GM12875 (cell line): ENCODE data around the gene EVA1A.

Experiments
- H3K4me3 ChIP-seq: one replicate; pipeline ENCODE4 v1.5.1; 2011; ENCODE audit warnings: low read depth, low read length, control low read depth
- CTCF ChIP-seq: IDR thresholded peaks from 2 replicates; pipeline ENCODE4 v1.5.1; 2011; ENCODE audit warnings: low read depth, mild to moderate bottlenecking, control low read depth, inconsistent platforms, low read length, moderate library complexity, borderline replicate concordance; ENCODE audit not compliant: insufficient read depth

EVA1A gene

GRCh38 chr2:75570024-75570947, 9.5 kb upstream of the EVA1A start:
- H3K4me3 ChIP-seq = no peak overlapping the region
- no peak for TF ChIP-seq CTCF

DNA sequence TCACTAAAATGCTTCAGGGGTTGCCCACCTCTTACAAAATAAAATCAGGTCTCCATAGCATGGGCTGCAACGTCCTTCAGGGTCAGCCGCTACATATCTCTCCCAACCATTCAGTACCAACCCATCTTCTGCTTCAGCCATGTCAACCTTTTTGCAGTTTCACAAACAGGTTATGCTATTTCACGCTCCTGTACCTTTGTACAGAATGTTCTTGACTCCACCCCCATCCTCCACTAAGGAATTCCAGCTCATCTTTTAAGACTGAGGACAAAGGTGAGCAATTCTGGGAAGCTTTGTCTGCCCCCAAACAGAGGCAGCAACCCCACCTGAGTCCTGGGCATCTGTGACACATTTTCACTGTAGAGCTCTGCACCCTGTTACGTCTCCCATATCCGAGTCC, 8.8 kb upstream of the EVA1A start:
- no peak for TF ChIP-seq CTCF
- no peak overlapping the region for H3K4me3 ChIP-seq

- TF ChIP-seq CTCF = no peak
- no peak overlapping the region for H3K4me3 ChIP-seq
These were observed 7.4 kb upstream of the EVA1A start for GRCh38 chr2:75568174-75568573.

DNA sequence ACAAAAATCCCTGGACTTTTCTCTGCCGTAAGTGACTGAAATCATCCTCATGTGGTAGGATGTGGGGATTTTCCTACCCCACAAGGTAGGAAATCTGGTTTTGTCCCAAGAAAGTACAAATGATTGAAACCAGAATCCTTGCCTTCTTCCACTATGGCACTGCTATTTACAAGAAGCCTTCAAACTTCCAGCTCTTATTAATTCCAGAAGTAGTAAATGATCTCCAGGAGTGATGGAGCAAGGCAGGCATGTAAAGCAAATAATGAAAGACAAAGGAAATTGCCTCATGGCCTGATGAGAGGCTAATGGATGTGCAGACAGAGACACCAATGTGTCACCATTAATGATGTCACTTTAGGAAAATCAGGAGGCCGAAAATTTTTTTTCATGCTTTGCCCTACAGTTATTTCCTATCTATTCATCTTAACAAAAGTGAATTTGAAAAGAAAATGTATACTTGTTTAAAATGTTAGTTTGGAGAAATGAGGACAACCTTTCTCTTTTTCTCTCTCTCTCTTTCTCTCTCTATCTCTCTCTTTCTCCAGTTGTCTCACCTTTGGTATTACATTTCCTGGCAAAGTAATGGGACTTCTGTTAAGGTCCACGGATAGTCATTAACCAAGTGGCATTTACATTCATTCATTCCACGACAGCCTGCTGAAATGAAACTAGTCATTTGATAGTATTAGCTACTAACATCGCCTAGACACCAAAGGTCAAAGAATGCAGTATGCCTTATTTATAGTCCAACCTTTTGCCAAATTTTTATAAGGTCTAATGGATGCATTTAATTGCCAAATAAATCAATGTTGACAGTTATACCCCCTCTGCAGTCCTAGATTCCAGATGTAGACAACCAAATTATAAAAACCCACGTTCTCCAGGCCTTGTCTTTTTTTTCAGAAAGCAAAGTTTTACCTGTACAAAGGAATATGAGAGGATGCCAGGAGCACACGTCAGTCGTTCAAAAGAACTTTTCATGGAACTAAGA, 5.0 kb upstream of the EVA1A start:
- no peak overlapping the region for H3K4me3 ChIP-seq
- no peak for TF ChIP-seq CTCF

DNA sequence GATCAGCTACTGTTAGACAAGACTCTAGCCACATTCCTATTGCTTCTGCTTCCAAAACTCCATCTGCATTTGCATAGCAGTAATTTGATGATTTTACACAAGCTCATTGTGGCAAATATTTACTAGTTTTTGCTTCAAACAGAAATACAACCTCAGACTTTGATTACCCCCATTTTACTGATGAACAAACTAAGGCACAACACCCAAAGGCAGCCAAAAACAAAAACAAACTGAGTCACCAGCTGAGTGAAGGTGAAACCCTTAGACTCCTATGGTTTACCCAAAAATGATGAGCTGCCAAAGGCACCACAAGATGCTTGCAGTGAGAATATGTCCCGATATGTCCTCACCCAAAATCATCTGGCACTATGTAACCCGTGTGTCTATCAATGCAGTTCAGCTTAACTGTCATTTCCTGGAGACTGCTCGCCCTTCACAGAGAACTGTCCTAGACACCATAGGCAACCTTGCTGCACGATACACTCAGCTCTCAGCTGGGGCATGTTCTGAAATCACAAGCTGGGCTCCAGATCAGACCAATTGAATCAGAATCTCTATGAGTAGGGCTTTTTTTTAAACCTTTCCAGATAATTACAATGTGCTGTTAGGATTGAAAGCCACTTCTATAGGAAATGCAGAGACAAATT, 4.1 kb upstream of the EVA1A start:
- TF ChIP-seq CTCF = no peak
- no peak overlapping the region for H3K4me3 ChIP-seq

GRCh38 chr2:75564026-75564688, 3.4 kb upstream of the EVA1A start:
- no peak for TF ChIP-seq CTCF
- no peak overlapping the region for H3K4me3 ChIP-seq
